ENCODE data around the gene WRNIP1. TPM values are rescaled to one million over a fixed set of nuclear protein-coding genes. Genes with fewer than 3 reads are reported as not detected.

The WRNIP1 gene
- total and polyA plus RNA-seq, 2 of the 8 experiments (the other 6 are each of a cell fraction or from before 2014, with no cell fraction given): 38.2 to 39.2 TPM

DNA sequence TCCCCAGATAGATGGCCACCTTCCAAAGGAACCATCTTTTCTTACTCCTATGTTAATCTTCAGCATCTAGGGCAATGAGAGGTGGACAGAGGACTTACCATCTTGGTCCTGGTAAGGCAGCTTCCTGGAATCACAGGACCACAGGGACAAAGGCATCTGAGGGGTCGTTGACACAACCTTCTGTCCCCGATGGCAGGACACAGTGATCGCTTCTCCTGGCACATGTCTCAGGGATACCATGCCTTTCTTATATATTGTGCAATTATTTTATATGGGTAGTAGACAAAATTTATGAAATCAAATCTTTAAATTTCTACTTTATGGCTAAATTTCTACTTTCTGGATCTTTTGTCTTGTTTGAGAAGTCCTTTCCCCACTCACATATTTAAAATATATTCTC is 56.4 kb downstream of the WRNIP1 start (continued):
- TF ChIP-seq JUND (IDR thresholded peaks at IDR 0.05; ENCODE audit: low read length) (no peak), KDM4A (IDR thresholded peaks at IDR 0.05; ENCODE audit: low read depth, low read length, severe bottlenecking) (no peak), TEAD4 (IDR thresholded peaks at IDR 0.05; ENCODE audit: low read depth, low read length) (no peak)

All from H1 (cell line).